IMR-90 (cell line): ENCODE measurements around the gene ELMOD3. TPM values are rescaled to one million over a fixed set of nuclear protein-coding genes. Genes with fewer than 3 reads are reported as not detected.

Experiments used
- ATAC-seq: fragments of 200-7000 bp; cut with Tn5 transposase; 2 replicates; pipeline ENCODE4 v1.9.1; 2020; ENCODE audit warnings: low read depth, mild to moderate bottlenecking, moderate library complexity
- BruUV-seq: library from RNA; stranded (reverse); fragments of 400-500 nt; replicated peaks from 2 replicates; lab custom pipeline; 2021; lab: Mats Ljungman, UMichigan
- CTCF ChIA-PET: fragments of 300-600 bp; formaldehyde crosslinking; extraction: SDS; loops from one replicate; lab custom pipeline; 2021; ENCODE audit warnings: antibody characterized with exemption; lab: Yijun Ruan, JAX
- POLR2A ChIA-PET: fragments of 300-600 bp; sonication (Branson Sonifier 250); formaldehyde crosslinking; loops from one replicate; lab custom pipeline; 2022; ENCODE audit warnings: antibody characterized with exemption; ENCODE audit not compliant: unreplicated experiment; lab: Charles Lee
- DNase-seq: peaks from one replicate; pipeline ENCODE4 v3.0.0; 2013
- H2AFZ ChIP-seq: replicated peaks from 2 replicates; pipeline ENCODE3; 2013; ENCODE audit warnings: low read length, mild to moderate bottlenecking; ENCODE audit not compliant: poor library complexity
- H2AK5ac ChIP-seq: 2 replicates; pipeline ENCODE4 v1.6.1; 2013; ENCODE audit warnings: low read depth, low read length, inconsistent platforms
- H2AK9ac ChIP-seq: replicated peaks from 2 replicates; pipeline ENCODE3; 2013; ENCODE audit warnings: mild to moderate bottlenecking, low read depth, low read length, moderate library complexity; ENCODE audit not compliant: poor library complexity
- H2BK120ac ChIP-seq: 2 replicates; pipeline ENCODE4 v1.6.1; 2013; ENCODE audit warnings: low read depth, low read length, inconsistent platforms
- H2BK15ac ChIP-seq: 3 replicates; pipeline ENCODE4 v1.6.1; 2013; ENCODE audit warnings: low read depth, low read length, inconsistent platforms
- H2BK20ac ChIP-seq: 2 replicates; pipeline ENCODE4 v1.6.1; 2013; ENCODE audit warnings: low read depth, mild to moderate bottlenecking, inconsistent platforms, low read length, moderate library complexity
- H2BK5ac ChIP-seq: 2 replicates; pipeline ENCODE4 v1.6.1; 2013; ENCODE audit warnings: mild to moderate bottlenecking, low read depth, low read length, inconsistent platforms; ENCODE audit not compliant: poor library complexity, severe bottlenecking
- H3K14ac ChIP-seq: replicated peaks from 2 replicates; pipeline ENCODE4 v1.6.1; 2013; ENCODE audit warnings: low read depth, low read length, inconsistent platforms
- H3K18ac ChIP-seq: 2 replicates; pipeline ENCODE4 v1.6.1; 2013; ENCODE audit warnings: low read depth, low read length, control low read depth
- H3K23ac ChIP-seq: 2 replicates; pipeline ENCODE4 v1.6.1; 2013; ENCODE audit warnings: low read depth, low read length, inconsistent platforms
- H3K27ac ChIP-seq: 2 replicates; pipeline ENCODE4 v1.5.1; 2013; ENCODE audit warnings: mild to moderate bottlenecking, control low read depth, low read length; ENCODE audit not compliant: insufficient read depth
- H3K27me3 ChIP-seq: 2 replicates; pipeline ENCODE4 v1.6.1; 2013; ENCODE audit warnings: low read length; ENCODE audit not compliant: control insufficient read depth, insufficient read depth
- H3K36me3 ChIP-seq: 2 replicates; pipeline ENCODE4 v1.6.1; 2013; ENCODE audit warnings: low read length, mixed read lengths; ENCODE audit not compliant: control insufficient read depth, insufficient read depth
- H3K4ac ChIP-seq: 2 replicates; pipeline ENCODE4 v1.6.1; 2013; ENCODE audit warnings: low read depth, low read length, inconsistent platforms
- H3K4me1 ChIP-seq: 2 replicates; pipeline ENCODE4 v1.6.1; 2013; ENCODE audit warnings: low read length, mixed read lengths; ENCODE audit not compliant: control insufficient read depth, insufficient read depth
- H3K4me2 ChIP-seq: 2 replicates; pipeline ENCODE4 v1.6.1; 2013; ENCODE audit warnings: low read depth, mild to moderate bottlenecking, control low read depth, low read length, moderate library complexity
- H3K4me3 ChIP-seq: 2 replicates; pipeline ENCODE4 v1.5.1; 2013; ENCODE audit warnings: low read depth, mild to moderate bottlenecking, control low read depth, low read length, moderate library complexity; ENCODE audit not compliant: insufficient read depth
- H3K56ac ChIP-seq: 2 replicates; pipeline ENCODE4 v1.6.1; 2013; ENCODE audit warnings: low read length, inconsistent platforms; ENCODE audit not compliant: insufficient read depth; ENCODE audit errors: extremely low read depth
- H3K79me1 ChIP-seq, 2 experiments: 2 replicates each; pipeline ENCODE4 v1.6.1; 2013; ENCODE audit warnings: low read length in 2 of 2, inconsistent platforms in 1 of 2, low read depth in 1 of 2
- H3K9ac ChIP-seq: 2 replicates; pipeline ENCODE4 v1.6.1; 2013; ENCODE audit warnings: low read depth, low read length, control low read depth
- H3K9me1 ChIP-seq: 2 replicates; pipeline ENCODE4 v1.6.1; 2013; ENCODE audit warnings: low read length, inconsistent platforms; ENCODE audit not compliant: insufficient read depth
- H3K9me3 ChIP-seq: 2 replicates; pipeline ENCODE4 v1.6.1; 2013; ENCODE audit warnings: low read length; ENCODE audit not compliant: control insufficient read depth, insufficient read depth
- H4K20me1 ChIP-seq: 2 replicates; pipeline ENCODE4 v1.6.1; 2013; ENCODE audit warnings: low read length, inconsistent platforms; ENCODE audit not compliant: insufficient read depth
- H4K5ac ChIP-seq: 2 replicates; pipeline ENCODE4 v1.6.1; 2013; ENCODE audit warnings: mild to moderate bottlenecking, low read depth, low read length, control low read depth
- H4K8ac ChIP-seq, 2 experiments: 2 replicates each; pipeline ENCODE4 v1.6.1; 2013; ENCODE audit warnings: low read depth in 2 of 2, low read length in 2 of 2, control low read depth in 1 of 2, inconsistent platforms in 1 of 2
- H4K91ac ChIP-seq: 2 replicates; pipeline ENCODE4 v1.6.1; 2013; ENCODE audit warnings: low read depth, low read length, inconsistent platforms; ENCODE audit not compliant: insufficient read depth
- BHLHE40 ChIP-seq: fragments of 150-350 bp; IDR thresholded peaks from 2 replicates; pipeline ENCODE4 v1.6.1; 2016; ENCODE audit warnings: mild to moderate bottlenecking, low read depth, low read length
- CEBPB ChIP-seq: IDR thresholded peaks from 2 replicates; pipeline ENCODE4 v1.6.1; 2012; ENCODE audit warnings: low read depth, low read length, improper control_type of control experiment
- MAFK ChIP-seq: IDR thresholded peaks from 2 replicates; pipeline ENCODE4 v1.6.1; 2012; ENCODE audit warnings: low read depth, low read length, improper control_type of control experiment
- MAZ ChIP-seq: IDR thresholded peaks from 2 replicates; pipeline ENCODE4 v1.6.1; 2012; ENCODE audit warnings: low read depth, mild to moderate bottlenecking, low read length, improper control_type of control experiment, moderate library complexity, borderline replicate concordance
- POLR2A ChIP-seq: IDR thresholded peaks from 2 replicates; pipeline ENCODE4 v1.6.1; 2012; ENCODE audit warnings: mild to moderate bottlenecking, low read depth, low read length
- RAD21 ChIP-seq: IDR thresholded peaks from 2 replicates; pipeline ENCODE4 v1.6.1; 2012; ENCODE audit warnings: low read length, improper control_type of control experiment
- RFX5 ChIP-seq: IDR thresholded peaks from 2 replicates; pipeline ENCODE4 v1.8.0; 2012; ENCODE audit warnings: low read depth, mild to moderate bottlenecking, low read length, moderate library complexity
- WGBS, 2 experiments: methylation state at CpG; one replicate each; pipeline versions ENCODE4 v1.1.5 to v1.1.7; 2013; ENCODE audit warnings: missing lambda C conversion rate in 2 of 2; ENCODE audit not compliant: insufficient read length in 1 of 2; ENCODE audit errors: extremely low coverage in 2 of 2; 5-methylcytosine and 5-hydroxymethylcytosine counted together
- dilution Hi-C: fragments of 300-500 bp; cut with HindIII; formaldehyde crosslinking; loops from one replicate; pipeline ENCODE4 v1.14.3; 2018; ENCODE audit warnings: low sequenced_read_pairs; ENCODE audit not compliant: unreplicated experiment
- in situ Hi-C: fragments of 300-500 bp; cut with MboI; formaldehyde crosslinking; loops from 3 replicates; pipeline ENCODE4 v1.14.3; 2019; ENCODE audit warnings: low sequenced_read_pairs, inconsistent platforms, mixed read lengths
- intact Hi-C: fragments of 100-400 bp; cut with micrococcal nuclease; formaldehyde crosslinking; loops from 2 replicates; pipeline ENCODE4 v1.10.0; 2022
- polyA plus RNA-seq, 3 experiments: library from polyadenylated mRNA; depleted of rRNA; stranded (reverse); fragments of >200 nt; gene quantifications; 2 replicates each; pipeline ENCODE4 v1.2.3, GENCODE V29; 2012; ENCODE audit warnings: low replicate concordance in 1 of 3
- total RNA-seq: library from RNA; depleted of rRNA; stranded (reverse); fragments of >200 nt; gene quantifications from 2 replicates; pipeline ENCODE4 v1.2.3, GENCODE V29; 2012
- TF ChIP-seq, protein P1 (sequence below): fragments of 150-350 bp; IDR thresholded peaks from 2 replicates; pipeline ENCODE4 v1.6.1; 2017; ENCODE audit warnings: mild to moderate bottlenecking, antibody characterized with exemption, low read length, low read depth

The ELMOD3 gene
- total and polyA plus RNA-seq, 2 of the 4 experiments (the other 2 are of a cell fraction): 13.1 to 20.7 TPM

GRCh38 chr2:85418132-85419008 lies 63.8 kb downstream of the ELMOD3 start, which contains the start of gene SH2D6:
TSS of gene SH2D6 (plus strand) at chr2:85418714. CDS start at chr2:85429466, 10,752 bp downstream.
- Histone ChIP-seq H2AFZ (peak within 1 kb of the TSS; percentile 96), H3K18ac (peak within 1 kb of the TSS; percentile 91), H4K91ac (peak within 1 kb of the TSS; percentile 99), H3K27ac (peak within 1 kb of the TSS; percentile 93), H3K23ac (peak within 1 kb of the TSS; percentile 98), H3K9ac (peak within 1 kb of the TSS; percentile 82), H3K27me3 (no peaks in the 10 kb centered on the region), H2BK15ac (peak within 1 kb of the TSS; percentile 98; the same call in 2 of the 3 replicates), H2BK20ac (peak within 1 kb of the TSS; percentile 83), H3K79me1 (peaks cover 0 to 43% of the 10 kb centered on the region in 2 experiments; a peak in 2 of 4 replicates), H3K4me3 (peak within 1 kb of the TSS; percentile 54), H3K9me3 (no peaks in the 10 kb centered on the region), H4K8ac (peak within 1 kb of the TSS; percentile 94 to 100), H2AK9ac (peak within 1 kb of the TSS; percentile 89), H3K36me3 (no peaks in the 10 kb centered on the region), H3K14ac (peak within 1 kb of the TSS; percentile 100), H3K56ac (peak within 1 kb of the TSS; percentile 76), H3K9me1 (peaks cover 14% of the 10 kb centered on the region), H4K20me1 (no peaks in the 10 kb centered on the region), H3K4ac (peak within 1 kb of the TSS; percentile 99), H2AK5ac (peak within 1 kb of the TSS; percentile 97), H2BK5ac (peak within 1 kb of the TSS; percentile 91), H3K4me1 (peaks cover 25% of the 10 kb centered on the region), H4K5ac (peak within 1 kb of the TSS; percentile 95), H3K4me2 (peak within 1 kb of the TSS; percentile 96), H2BK120ac (peak within 1 kb of the TSS; percentile 99)
- in situ Hi-C loops (no loop called here), intact Hi-C loops (no loop called here), dilution Hi-C loops (no loop called here)
- TF ChIP-seq BHLHE40: no peak
- no peak for TF ChIP-seq RAD21
- no peak for TF ChIP-seq MAFK
- TF ChIP-seq, protein P1, sequence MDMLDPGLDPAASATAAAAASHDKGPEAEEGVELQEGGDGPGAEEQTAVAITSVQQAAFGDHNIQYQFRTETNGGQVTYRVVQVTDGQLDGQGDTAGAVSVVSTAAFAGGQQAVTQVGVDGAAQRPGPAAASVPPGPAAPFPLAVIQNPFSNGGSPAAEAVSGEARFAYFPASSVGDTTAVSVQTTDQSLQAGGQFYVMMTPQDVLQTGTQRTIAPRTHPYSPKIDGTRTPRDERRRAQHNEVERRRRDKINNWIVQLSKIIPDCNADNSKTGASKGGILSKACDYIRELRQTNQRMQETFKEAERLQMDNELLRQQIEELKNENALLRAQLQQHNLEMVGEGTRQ: no peak
- peak; percentile 83 for TF ChIP-seq MAZ
- TF ChIP-seq RFX5: no peak
- peak; percentile 46; the same call in 1 of the 2 replicates for TF ChIP-seq POLR2A
- TF ChIP-seq CEBPB: peak; percentile 82
- ChIA-PET POLR2A (interaction anchor here (1.1 to 3.0 kb wide), 5 partner anchors 121 to 182 kb away, joined by 3 to 16 read pairs (median 5); partner anchors contain the start of gene MAT2A), CTCF (interaction anchor here (3.6 kb wide), 1 partner anchor 133 kb away, joined by 46 read pairs; no protein-coding TSS in a partner anchor)
- ATAC-seq: peak; percentile 76
- WGBS, 2 experiments: 47% methylated on average over 21 of the region's 57 CpGs; no CpG with 5 or more reads in 1 of the 2 experiments
- peak; percentile 68 for DNase-seq
- no TSS peak for BruUV-seq
